GM12878 (cell line): ENCODE measurements around the gene TTLL12. TPM values are rescaled to one million over a fixed set of nuclear protein-coding genes. Genes with fewer than 3 reads are reported as not detected.

Source experiments
- ATAC-seq: fragments of 200-7000 bp; cut with Tn5 transposase; 3 replicates; pipeline ENCODE4 v1.9.1; 2020; ENCODE audit warnings: mild to moderate bottlenecking, moderate library complexity
- BruUV-seq: library from RNA; stranded (reverse); fragments of 400-500 nt; replicated peaks from 2 replicates; lab custom pipeline; 2021; lab: Mats Ljungman, UMichigan
- CTCF ChIA-PET: fragments of 300-600 bp; sonication (Branson Sonifier 250); formaldehyde crosslinking; extraction: SDS; loops from one replicate; lab custom pipeline; 2021; ENCODE audit warnings: inconsistent platforms; lab: Yijun Ruan, JAX
- POLR2A ChIA-PET: fragments of 350-600 bp; formaldehyde crosslinking; extraction: SDS; loops from one replicate; lab custom pipeline; 2021; ENCODE audit warnings: inconsistent platforms; lab: Charles Lee
- RAD21 ChIA-PET: fragments of 300-600 bp; sonication (Branson Sonifier 250); formaldehyde crosslinking; loops from one replicate; lab custom pipeline; 2023; ENCODE audit warnings: antibody characterized with exemption; ENCODE audit not compliant: unreplicated experiment; lab: Charles Lee
- SMC1A ChIA-PET: fragments of 300-600 bp; sonication (Branson Sonifier 250); formaldehyde crosslinking; loops from one replicate; lab custom pipeline; 2023; ENCODE audit not compliant: unreplicated experiment, uncharacterized antibody; lab: Charles Lee
- DNase-seq: peaks from one replicate; pipeline ENCODE4 v3.0.0-alpha.2; 2011; ENCODE audit warnings: low read depth, low spot score
- FAIRE-seq: peaks from 3 replicates; lab custom pipeline; 2011; peaks lifted over from hg19 to GRCh38; lab: Jason Lieb, UNC
- H2AFZ ChIP-seq: 2 replicates; pipeline ENCODE4 v1.6.0; 2011; ENCODE audit warnings: low read depth, low read length, control low read depth; ENCODE audit not compliant: control insufficient read depth
- H3K27ac ChIP-seq: 2 replicates; pipeline ENCODE4 v1.5.1; 2011; ENCODE audit warnings: control low read depth; ENCODE audit not compliant: control insufficient read depth, insufficient read depth
- H3K27me3 ChIP-seq, 2 experiments: replicated peaks in 1 of 2; 2 replicates each; pipeline versions ENCODE4 v1.6.0 to v1.6.1; 2011; ENCODE audit warnings: low read length in 1 of 2; ENCODE audit not compliant: control insufficient read depth in 2 of 2, insufficient read depth in 2 of 2
- H3K36me3 ChIP-seq, 2 experiments: 2 replicates each; pipeline ENCODE4 v1.5.1; 2011; ENCODE audit warnings: low read length in 1 of 2; ENCODE audit not compliant: control insufficient read depth in 2 of 2, insufficient read depth in 2 of 2
- H3K4me1 ChIP-seq: 2 replicates; pipeline ENCODE4 v1.6.1; 2011; ENCODE audit warnings: mild to moderate bottlenecking, low read length, moderate library complexity, mixed read lengths; ENCODE audit not compliant: control insufficient read depth, insufficient read depth
- H3K4me2 ChIP-seq: 2 replicates; pipeline ENCODE4 v1.6.0; 2011; ENCODE audit warnings: control low read depth; ENCODE audit not compliant: control insufficient read depth, insufficient read depth
- H3K4me3 ChIP-seq: fragments of 200-600 bp; sonication (generic); 2 replicates; pipeline ENCODE4 v1.5.1; 2016
- H3K79me2 ChIP-seq: 2 replicates; pipeline ENCODE4 v1.6.0; 2011; ENCODE audit warnings: low read length; ENCODE audit not compliant: control insufficient read depth, insufficient read depth
- H3K9ac ChIP-seq: 2 replicates; pipeline ENCODE4 v1.8.0; 2011; ENCODE audit warnings: low read length, control low read depth, mixed read lengths; ENCODE audit not compliant: control insufficient read depth, insufficient read depth
- H3K9me3 ChIP-seq: replicated peaks from 3 replicates; pipeline ENCODE4 v1.5.1; 2011; ENCODE audit warnings: mild to moderate bottlenecking, low read length; ENCODE audit not compliant: control insufficient read depth, insufficient read depth
- H4K20me1 ChIP-seq: 2 replicates; pipeline ENCODE4 v1.6.0; 2011; ENCODE audit not compliant: control insufficient read depth, insufficient read depth
- ASH2L ChIP-seq: fragments of 300-600, 200-600 bp; sonication (generic); IDR thresholded peaks from 2 replicates; pipeline ENCODE4 v1.6.1; 2017; ENCODE audit warnings: low read depth, mild to moderate bottlenecking, borderline replicate concordance
- ATF7 ChIP-seq: fragments of 450-650 bp; IDR thresholded peaks from 2 replicates; pipeline ENCODE4 v1.6.1; 2016; ENCODE audit warnings: low read depth, mild to moderate bottlenecking
- BMI1 ChIP-seq: fragments of 450-650 bp; IDR thresholded peaks from 2 replicates; pipeline ENCODE4 v1.6.1; 2016; ENCODE audit warnings: mild to moderate bottlenecking, moderate library complexity, borderline replicate concordance
- CHD4 ChIP-seq: fragments of 200-600 bp; sonication (generic); IDR thresholded peaks from 2 replicates; pipeline ENCODE4 v1.6.1; 2016; ENCODE audit warnings: mild to moderate bottlenecking
- MYB ChIP-seq: fragments of 150-350 bp; IDR thresholded peaks from 2 replicates; pipeline ENCODE4 v1.6.1; 2014; ENCODE audit warnings: mild to moderate bottlenecking, low read depth, low read length, borderline replicate concordance
- NR2F1 ChIP-seq: fragments of 450-650 bp; conservative IDR thresholded peaks from 2 replicates; pipeline ENCODE4 v1.6.1; 2017; ENCODE audit warnings: mild to moderate bottlenecking
- PAX5 ChIP-seq: IDR thresholded peaks from 2 replicates; pipeline ENCODE4 v1.6.1; 2011; ENCODE audit warnings: low read depth, low read length, borderline replicate concordance
- POLR2A ChIP-seq: IDR thresholded peaks from 2 replicates; pipeline ENCODE4 v1.6.1; 2011; ENCODE audit warnings: low read depth, mild to moderate bottlenecking, low read length
- SMAD1 ChIP-seq: fragments of 450-650 bp; IDR thresholded peaks from 2 replicates; pipeline ENCODE4 v1.6.1; 2018; ENCODE audit warnings: mild to moderate bottlenecking, low read depth; ENCODE audit not compliant: partially characterized antibody
- SPI1 ChIP-seq: IDR thresholded peaks from 2 replicates; pipeline ENCODE4 v1.6.1; 2011; ENCODE audit warnings: low read depth, mild to moderate bottlenecking, low read length, moderate library complexity, borderline replicate concordance; ENCODE audit not compliant: insufficient read depth
- TARDBP ChIP-seq: IDR thresholded peaks from 2 replicates; pipeline ENCODE4 v1.6.1; 2016; ENCODE audit warnings: borderline replicate concordance
- WRNIP1 ChIP-seq: IDR thresholded peaks from 2 replicates; pipeline ENCODE4 v1.6.1; 2011; ENCODE audit warnings: low read depth, low read length, improper control_type of control experiment, borderline replicate concordance
- ZZZ3 ChIP-seq: IDR thresholded peaks from 2 replicates; pipeline ENCODE4 v1.6.1; 2011; ENCODE audit warnings: low read depth; ENCODE audit not compliant: control insufficient read depth, insufficient read length
- WGBS: methylation state at CpG from one replicate; pipeline ENCODE4 v1.1.6; 2016; ENCODE audit warnings: low lambda C conversion rate; ENCODE audit not compliant: insufficient replicate concordance, insufficient coverage; ENCODE audit errors: missing lambda C conversion rate; 5-methylcytosine and 5-hydroxymethylcytosine counted together
- in situ Hi-C: fragments of 300-500 bp; cut with MboI; formaldehyde crosslinking; loops from 9 replicates; pipeline ENCODE4 v1.14.3; 2018; ENCODE audit warnings: mixed read lengths
- intact Hi-C: fragments of 100-400 bp; cut with micrococcal nuclease; formaldehyde crosslinking; loops from one replicate; pipeline ENCODE4 v1.14.2; 2022; ENCODE audit not compliant: unreplicated experiment
- polyA plus RNA-seq, 11 experiments: library from polyadenylated mRNA; depleted of rRNA in 4 of 11; unstranded in 6 of 11; stranded (reverse) in 5 of 11; fragments of >200 nt; fragmentation: Nextera tagmentation in 4 of 11; fragmentation: Illumina TruSeq in 1 of 11; extraction: Ambion mirVana in 4 of 11; extraction: Trizol in 1 of 11; gene quantifications; 1 replicate in 1 of 11; 2 replicates in 10 of 11; pipeline versions ENCODE4 v1.2.1 to v1.2.3, GENCODE V29; 2011 to 2016; ENCODE audit warnings: inconsistent platforms in 2 of 11, missing spikeins in 2 of 11, low read depth in 1 of 11
- total RNA-seq, 4 experiments: library from RNA; depleted of rRNA in 3 of 4; stranded (reverse); fragments of >200 nt in 3 of 4; fragmentation: Illumina TruSeq in 1 of 4; extraction: Trizol in 1 of 4; gene quantifications; 2 replicates each; pipeline versions ENCODE4 v1.2.1 to v1.2.3, GENCODE V29; 2013 to 2021
- TF ChIP-seq, protein P1 (sequence below): fragments of 450-650 bp; IDR thresholded peaks from 2 replicates; pipeline ENCODE4 v1.6.1; 2017; ENCODE audit warnings: borderline replicate concordance
- TF ChIP-seq, protein P2 (sequence below): fragments of 450-650 bp; IDR thresholded peaks from 2 replicates; pipeline ENCODE4 v1.6.1; 2016; ENCODE audit warnings: mild to moderate bottlenecking, moderate library complexity, borderline replicate concordance
- TF ChIP-seq, protein P3 (sequence below): fragments of 450-650 bp; IDR thresholded peaks from 2 replicates; pipeline ENCODE4 v1.6.1; 2014; ENCODE audit warnings: mild to moderate bottlenecking

Gene TTLL12
- total and polyA plus RNA-seq, 10 of the 15 experiments (the other 5 are each of a cell fraction or from before 2014, with no cell fraction given), result 1.00 to 89.8 (median 38.5) TPM

DNA sequence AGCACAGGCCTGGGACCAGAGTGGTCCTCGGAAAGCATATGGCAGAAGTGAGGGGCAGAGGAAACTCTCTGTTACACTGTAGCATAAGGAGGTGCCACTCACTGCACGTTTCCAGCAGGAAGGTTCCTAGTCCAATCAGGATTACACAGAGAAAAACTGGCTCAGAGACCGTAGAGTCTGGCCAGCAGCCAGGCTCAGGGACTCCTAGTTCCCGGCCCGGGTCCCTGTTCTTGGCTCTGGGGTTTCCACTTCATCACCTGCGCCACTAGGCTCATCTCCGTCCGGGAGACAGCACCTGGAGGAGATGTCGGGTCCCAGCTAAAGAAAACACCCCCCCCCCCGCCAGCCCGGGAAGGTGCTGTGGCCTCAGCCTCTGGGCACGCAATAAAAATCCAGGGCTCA, 1.1 kb downstream of the TTLL12 start:
- WGBS, result 17% methylated on average over 12 of the region's 12 CpGs
- Histone ChIP-seq H3K4me2 (peak overlapping the region; percentile 92), H3K9ac (peak overlapping the region; percentile 87), H3K4me3 (peak overlapping the region; percentile 86), H3K36me3 (no peaks in the 10 kb centered on the region; a peak in 1 of 4 replicates), H3K79me2 (peaks cover 18% of the 10 kb centered on the region), H2AFZ (no peak overlapping the region), H4K20me1 (no peaks in the 10 kb centered on the region), H3K27ac (peak overlapping the region; percentile 64), H3K9me3 (no peaks in the 10 kb centered on the region; the same call in 2 of the 3 replicates), H3K4me1 (peaks cover 10% of the 10 kb centered on the region), H3K27me3 (no peaks in the 10 kb centered on the region; a peak in 1 of 4 replicates)
- FAIRE-seq (no peak), ATAC-seq (no peak), DNase-seq (no peak)
- SMC1A ChIA-PET, result no interaction called here
- CTCF ChIA-PET, result interaction anchor here (0.9 to 1.5 kb wide), 2 partner anchors 25 to 125 kb away, joined by 3 read pairs; no protein-coding TSS in a partner anchor
- BruUV-seq, result no TSS peak
- POLR2A ChIA-PET, result interaction anchor here (0.6 kb wide), 1 partner anchor 504 kb away, joined by 3 read pairs; no protein-coding TSS in a partner anchor
- RAD21 ChIA-PET, result no interaction called here
- in situ Hi-C loops, result no loop called here
- intact Hi-C loops, result no loop called here
- no peak for TF ChIP-seq ASH2L
- TF ChIP-seq, protein P1, sequence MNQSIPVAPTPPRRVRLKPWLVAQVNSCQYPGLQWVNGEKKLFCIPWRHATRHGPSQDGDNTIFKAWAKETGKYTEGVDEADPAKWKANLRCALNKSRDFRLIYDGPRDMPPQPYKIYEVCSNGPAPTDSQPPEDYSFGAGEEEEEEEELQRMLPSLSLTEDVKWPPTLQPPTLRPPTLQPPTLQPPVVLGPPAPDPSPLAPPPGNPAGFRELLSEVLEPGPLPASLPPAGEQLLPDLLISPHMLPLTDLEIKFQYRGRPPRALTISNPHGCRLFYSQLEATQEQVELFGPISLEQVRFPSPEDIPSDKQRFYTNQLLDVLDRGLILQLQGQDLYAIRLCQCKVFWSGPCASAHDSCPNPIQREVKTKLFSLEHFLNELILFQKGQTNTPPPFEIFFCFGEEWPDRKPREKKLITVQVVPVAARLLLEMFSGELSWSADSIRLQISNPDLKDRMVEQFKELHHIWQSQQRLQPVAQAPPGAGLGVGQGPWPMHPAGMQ, result no peak
- TF ChIP-seq NR2F1, result no peak
- TF ChIP-seq BMI1, result no peak
- TF ChIP-seq WRNIP1, result no peak
- no peak for TF ChIP-seq ATF7
- no peak for TF ChIP-seq MYB
- TF ChIP-seq CHD4, result no peak
- TF ChIP-seq, protein P2, sequence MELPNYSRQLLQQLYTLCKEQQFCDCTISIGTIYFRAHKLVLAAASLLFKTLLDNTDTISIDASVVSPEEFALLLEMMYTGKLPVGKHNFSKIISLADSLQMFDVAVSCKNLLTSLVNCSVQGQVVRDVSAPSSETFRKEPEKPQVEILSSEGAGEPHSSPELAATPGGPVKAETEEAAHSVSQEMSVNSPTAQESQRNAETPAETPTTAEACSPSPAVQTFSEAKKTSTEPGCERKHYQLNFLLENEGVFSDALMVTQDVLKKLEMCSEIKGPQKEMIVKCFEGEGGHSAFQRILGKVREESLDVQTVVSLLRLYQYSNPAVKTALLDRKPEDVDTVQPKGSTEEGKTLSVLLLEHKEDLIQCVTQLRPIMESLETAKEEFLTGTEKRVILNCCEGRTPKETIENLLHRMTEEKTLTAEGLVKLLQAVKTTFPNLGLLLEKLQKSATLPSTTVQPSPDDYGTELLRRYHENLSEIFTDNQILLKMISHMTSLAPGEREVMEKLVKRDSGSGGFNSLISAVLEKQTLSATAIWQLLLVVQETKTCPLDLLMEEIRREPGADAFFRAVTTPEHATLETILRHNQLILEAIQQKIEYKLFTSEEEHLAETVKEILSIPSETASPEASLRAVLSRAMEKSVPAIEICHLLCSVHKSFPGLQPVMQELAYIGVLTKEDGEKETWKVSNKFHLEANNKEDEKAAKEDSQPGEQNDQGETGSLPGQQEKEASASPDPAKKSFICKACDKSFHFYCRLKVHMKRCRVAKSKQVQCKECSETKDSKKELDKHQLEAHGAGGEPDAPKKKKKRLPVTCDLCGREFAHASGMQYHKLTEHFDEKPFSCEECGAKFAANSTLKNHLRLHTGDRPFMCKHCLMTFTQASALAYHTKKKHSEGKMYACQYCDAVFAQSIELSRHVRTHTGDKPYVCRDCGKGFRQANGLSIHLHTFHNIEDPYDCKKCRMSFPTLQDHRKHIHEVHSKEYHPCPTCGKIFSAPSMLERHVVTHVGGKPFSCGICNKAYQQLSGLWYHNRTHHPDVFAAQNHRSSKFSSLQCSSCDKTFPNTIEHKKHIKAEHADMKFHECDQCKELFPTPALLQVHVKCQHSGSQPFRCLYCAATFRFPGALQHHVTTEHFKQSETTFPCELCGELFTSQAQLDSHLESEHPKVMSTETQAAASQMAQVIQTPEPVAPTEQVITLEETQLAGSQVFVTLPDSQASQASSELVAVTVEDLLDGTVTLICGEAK, result no peak
- TF ChIP-seq SPI1, result no peak
- TF ChIP-seq, protein P3, sequence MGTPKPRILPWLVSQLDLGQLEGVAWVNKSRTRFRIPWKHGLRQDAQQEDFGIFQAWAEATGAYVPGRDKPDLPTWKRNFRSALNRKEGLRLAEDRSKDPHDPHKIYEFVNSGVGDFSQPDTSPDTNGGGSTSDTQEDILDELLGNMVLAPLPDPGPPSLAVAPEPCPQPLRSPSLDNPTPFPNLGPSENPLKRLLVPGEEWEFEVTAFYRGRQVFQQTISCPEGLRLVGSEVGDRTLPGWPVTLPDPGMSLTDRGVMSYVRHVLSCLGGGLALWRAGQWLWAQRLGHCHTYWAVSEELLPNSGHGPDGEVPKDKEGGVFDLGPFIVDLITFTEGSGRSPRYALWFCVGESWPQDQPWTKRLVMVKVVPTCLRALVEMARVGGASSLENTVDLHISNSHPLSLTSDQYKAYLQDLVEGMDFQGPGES, result no peak
- no peak for TF ChIP-seq PAX5
- no peak for TF ChIP-seq TARDBP
- no peak for TF ChIP-seq ZZZ3
- no peak for TF ChIP-seq POLR2A
- TF ChIP-seq SMAD1, result no peak
